Measurements from ENCODE around the gene TCF15. TPM values are rescaled to one million over a fixed set of nuclear protein-coding genes. Genes with fewer than 3 reads are reported as not detected.
"Not testable (repeated sequence)": the region's sequence is repeated elsewhere in the genome, so short reads cannot be mapped to it uniquely, and the experiment has no call there.

Gene TCF15
- total RNA-seq, 2 experiments from 2014 or later, result not detected

DNA sequence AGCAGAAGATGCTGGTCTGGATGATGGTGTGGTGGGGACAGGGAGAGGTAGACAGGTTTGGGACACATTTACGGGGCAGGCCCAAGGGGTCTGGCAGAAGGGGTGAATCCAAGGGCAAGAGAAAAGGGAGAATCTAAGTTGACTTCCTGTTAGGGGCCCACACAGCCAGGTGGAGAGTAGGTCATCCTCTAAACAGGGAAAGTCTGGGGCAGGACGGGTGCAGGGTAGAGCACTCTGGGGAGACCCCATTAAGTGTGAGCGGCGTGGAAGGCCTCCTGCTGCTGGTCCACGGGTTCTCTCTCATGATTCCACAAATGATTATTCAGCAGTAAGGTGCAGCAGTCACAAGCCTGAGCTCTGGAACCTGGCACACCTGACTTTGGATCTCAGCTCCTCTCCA is 40.2 kb upstream of the TCF15 start:
- Mint-ChIP-seq H3K27me3 (ENCODE audit: low read depth) (peaks cover 9% of the 10 kb centered on the region), H3K4me3 (no peak overlapping the region), H3K27ac (no peak overlapping the region), H3K4me1 (ENCODE audit: low read depth) (peaks cover 24% of the 10 kb centered on the region), H3K9me3 (ENCODE audit: insufficient read depth) (no peaks in the 10 kb centered on the region), H3K36me3 (ENCODE audit: low read depth) (peaks cover 13% of the 10 kb centered on the region)
- DNase-seq, result no peak
- ChIA-PET POLR2A (no interaction called here), CTCF (no interaction called here)
- no peak for ATAC-seq

DNA sequence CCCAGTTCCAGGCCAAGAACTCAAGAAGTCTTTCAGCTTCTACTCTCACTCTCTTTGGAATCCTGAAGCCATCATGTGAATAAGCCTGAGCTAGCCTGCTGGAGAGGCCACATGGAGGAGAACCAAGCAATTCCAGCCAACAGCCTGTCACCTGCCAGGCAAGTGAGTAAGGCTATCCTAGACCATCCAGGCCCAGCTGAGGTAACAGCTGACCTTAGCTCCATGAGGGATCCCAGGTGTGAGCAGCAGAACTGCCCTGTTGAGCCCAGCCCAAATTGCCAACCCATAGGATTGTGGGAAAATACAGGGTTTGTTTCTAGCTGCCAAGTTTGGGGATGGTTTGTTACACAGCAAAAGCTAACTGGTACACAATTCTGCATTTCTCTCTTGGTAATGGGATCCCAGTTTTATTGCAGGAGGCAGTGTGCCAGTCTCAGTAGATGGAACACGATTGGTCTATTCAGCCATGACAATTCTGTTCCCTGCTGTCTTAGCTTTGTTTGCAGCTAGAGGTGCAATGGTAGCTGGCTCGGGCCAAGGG is 37.4 kb upstream of the TCF15 start:
- ChIA-PET CTCF (interaction anchor here (1.4 kb wide), 1 partner anchor 21 kb away, joined by 4 read pairs; no protein-coding TSS in a partner anchor), POLR2A (interaction anchor here (0.6 kb wide), 1 partner anchor 1819 kb away, joined by 3 read pairs; no protein-coding TSS in a partner anchor)
- Mint-ChIP-seq H3K9me3 (ENCODE audit: insufficient read depth) (no peaks in the 10 kb centered on the region), H3K36me3 (ENCODE audit: low read depth) (peaks cover 13% of the 10 kb centered on the region), H3K27me3 (ENCODE audit: low read depth) (peaks cover 15% of the 10 kb centered on the region), H3K27ac (no peak overlapping the region), H3K4me1 (ENCODE audit: low read depth) (peaks cover 18% of the 10 kb centered on the region), H3K4me3 (no peak overlapping the region)
- DNase-seq (no peak), ATAC-seq (no peak)

DNA sequence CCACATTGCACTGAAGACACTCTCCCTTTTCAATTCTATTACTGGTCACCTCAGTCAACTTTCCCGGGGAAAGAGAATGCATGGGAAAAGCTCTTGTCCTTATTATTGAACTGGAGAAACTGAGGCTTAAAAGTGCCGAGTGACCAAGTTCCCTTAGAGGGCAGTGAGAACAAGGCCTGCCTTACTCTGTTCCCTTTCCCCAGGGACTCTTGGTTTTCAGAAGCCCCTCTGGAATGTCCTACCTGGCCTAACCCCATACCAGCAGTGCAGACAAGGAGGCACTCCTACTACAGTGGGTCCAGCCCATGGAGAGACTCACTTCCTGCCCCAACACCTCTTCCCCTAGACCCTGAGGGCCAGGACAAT is 36.7 kb upstream of the TCF15 start:
- H3K27me3 Mint-ChIP-seq (ENCODE audit: low read depth), result peaks cover 15% of the 10 kb centered on the region
- H3K4me3 Mint-ChIP-seq, result no peak overlapping the region
- ATAC-seq (no peak), DNase-seq (no peak)
- H3K27ac Mint-ChIP-seq, result no peak overlapping the region
- peaks cover 11% of the 10 kb centered on the region for H3K4me1 Mint-ChIP-seq (ENCODE audit: low read depth)
- POLR2A ChIA-PET, result interaction anchor here (0.6 kb wide), 1 partner anchor 1820 kb away, joined by 3 read pairs; no protein-coding TSS in a partner anchor
- H3K36me3 Mint-ChIP-seq (ENCODE audit: low read depth), result peaks cover 13% of the 10 kb centered on the region
- no peaks in the 10 kb centered on the region for H3K9me3 Mint-ChIP-seq (ENCODE audit: insufficient read depth)
- CTCF ChIA-PET, result interaction anchor here (1.0 to 2.7 kb wide), 5 partner anchors 11 to 292 kb away, joined by 3 to 30 read pairs (median 6); no protein-coding TSS in a partner anchor

DNA sequence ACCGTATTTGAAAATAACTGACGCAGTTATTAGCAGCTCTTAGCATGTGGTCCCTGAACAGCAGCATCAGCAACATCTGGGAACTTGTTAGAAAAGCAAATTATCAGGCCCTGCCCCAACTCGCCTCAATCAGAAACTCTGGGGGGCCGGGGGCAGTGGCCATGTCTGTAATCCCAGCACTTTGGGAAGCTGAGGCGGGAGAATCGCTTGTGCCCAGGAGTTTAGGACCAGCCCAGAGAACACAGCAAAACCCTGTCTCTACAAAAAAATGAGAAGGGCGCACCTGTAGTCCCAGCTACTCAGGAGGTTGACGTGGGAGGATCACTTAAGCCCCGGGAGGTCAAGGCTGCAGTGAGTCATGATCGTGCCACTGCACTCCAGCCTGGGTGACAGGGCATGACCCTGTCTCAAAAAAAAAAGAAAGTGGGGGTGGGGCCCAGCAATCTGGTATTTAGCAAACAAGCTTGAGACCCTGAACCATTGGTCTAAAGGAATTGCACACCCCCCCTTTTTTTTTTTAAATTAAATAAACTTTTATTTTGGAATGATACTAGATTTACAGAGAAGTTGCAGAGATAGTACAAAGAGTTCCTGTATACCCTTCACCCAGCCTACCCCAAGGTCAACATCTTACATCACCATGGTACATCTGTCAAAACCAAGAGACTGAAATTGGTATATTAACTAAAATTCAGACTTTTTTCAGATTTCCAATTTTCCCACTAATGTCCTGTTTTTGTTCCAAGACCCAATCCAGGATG is 36.2 kb upstream of the TCF15 start:
- Mint-ChIP-seq H3K4me1 (ENCODE audit: low read depth) (peaks cover 9% of the 10 kb centered on the region), H3K36me3 (ENCODE audit: low read depth) (peaks cover 13% of the 10 kb centered on the region), H3K9me3 (ENCODE audit: insufficient read depth) (no peaks in the 10 kb centered on the region), H3K27ac (no peak overlapping the region), H3K27me3 (ENCODE audit: low read depth) (peaks cover 18% of the 10 kb centered on the region), H3K4me3 (no peak overlapping the region)
- no peak for DNase-seq
- no peak for ATAC-seq
- POLR2A ChIA-PET, result interaction anchor here (0.6 kb wide), 1 partner anchor 1820 kb away, joined by 3 read pairs; no protein-coding TSS in a partner anchor
- CTCF ChIA-PET, result interaction anchor here (0.6 to 2.7 kb wide), 42 partner anchors 8 to 545 kb away, joined by 3 to 39 read pairs (median 4); partner anchors contain the start of genes CSNK2A1, DEFB129, SCRT2 and TCF15

DNA sequence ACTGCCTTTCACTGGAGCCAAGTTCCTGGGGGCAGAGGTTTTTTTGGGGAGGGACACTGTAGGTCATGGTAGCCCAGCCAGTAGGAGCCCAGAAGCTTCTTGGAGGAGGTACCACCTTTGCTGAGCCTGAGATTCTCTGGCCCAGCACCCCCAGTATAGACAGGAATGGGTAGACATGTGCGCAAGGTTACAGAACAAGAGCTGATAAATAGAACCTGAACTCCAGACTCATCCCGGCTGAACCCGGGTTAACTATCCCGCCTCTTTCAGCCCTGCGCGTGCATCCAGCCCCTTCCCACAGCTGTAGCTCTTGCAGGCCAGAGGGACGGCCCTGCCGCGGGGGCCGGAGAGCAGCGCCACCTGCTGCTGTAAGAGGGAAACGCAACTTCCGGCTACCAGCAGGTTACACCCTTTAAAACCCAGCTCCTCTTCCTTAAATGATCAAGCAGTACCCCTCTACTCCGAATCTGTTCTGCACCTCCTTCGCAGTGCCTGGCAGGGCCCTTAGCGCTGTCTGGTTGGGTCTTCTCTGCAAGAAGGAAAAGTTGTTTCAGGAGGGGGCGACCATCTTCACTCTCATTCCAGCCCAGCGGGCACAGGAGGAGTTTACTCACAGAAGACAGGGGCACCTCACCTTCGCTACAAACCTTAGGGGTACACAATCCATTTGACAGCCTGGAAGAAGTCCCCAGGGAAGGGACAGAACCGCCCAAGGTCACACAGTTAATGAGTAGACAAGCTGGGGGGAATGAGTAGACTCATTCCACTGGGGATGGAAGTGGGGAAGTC is 35.4 kb upstream of the TCF15 start:
- Mint-ChIP-seq H3K4me1 (ENCODE audit: low read depth) (peaks cover 9% of the 10 kb centered on the region), H3K4me3 (no peak overlapping the region), H3K36me3 (ENCODE audit: low read depth) (peaks cover 13% of the 10 kb centered on the region), H3K27ac (no peak overlapping the region), H3K27me3 (ENCODE audit: low read depth) (peaks cover 20% of the 10 kb centered on the region), H3K9me3 (ENCODE audit: insufficient read depth) (no peaks in the 10 kb centered on the region)
- ChIA-PET CTCF (interaction anchor here (0.6 to 2.7 kb wide), 45 partner anchors 9 to 546 kb away, joined by 3 to 39 read pairs (median 4); partner anchors contain the start of genes CSNK2A1, DEFB129, FAM110A and SCRT2), POLR2A (no interaction called here)
- ATAC-seq (peak; percentile 75), DNase-seq (peak; percentile 76)

DNA sequence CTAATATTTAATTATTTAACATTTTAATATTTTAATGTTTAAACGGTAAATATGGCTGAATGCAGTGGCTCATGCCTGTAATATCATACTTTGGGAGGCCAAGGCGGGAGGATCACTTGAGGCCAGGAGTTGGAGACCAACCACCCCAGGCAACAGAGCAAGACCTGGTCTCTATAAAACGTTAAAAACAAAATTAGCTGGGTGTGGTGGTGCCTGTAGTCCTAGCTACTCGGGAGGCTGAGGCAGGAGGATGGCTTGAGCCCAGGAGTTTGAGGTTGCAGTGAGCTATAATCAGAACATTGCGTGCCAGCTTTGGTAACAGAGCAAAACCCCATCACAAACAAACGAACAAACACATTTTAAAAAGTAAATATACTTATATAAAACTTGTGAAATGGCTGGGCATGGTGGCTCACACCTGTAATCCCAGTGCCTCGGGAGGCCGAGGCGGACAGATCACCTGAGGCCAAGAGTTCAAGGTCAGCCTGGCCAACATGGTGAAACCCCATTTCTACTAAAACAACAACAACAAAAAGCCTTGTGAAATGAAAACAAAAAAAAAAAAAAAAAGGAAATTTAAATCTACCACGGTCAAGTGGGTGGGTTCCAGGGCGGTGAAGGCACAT is 34.7 kb upstream of the TCF15 start:
- Mint-ChIP-seq H3K4me1 (ENCODE audit: low read depth) (peaks cover 9% of the 10 kb centered on the region), H3K36me3 (ENCODE audit: low read depth) (peaks cover 9% of the 10 kb centered on the region), H3K9me3 (ENCODE audit: insufficient read depth) (no peaks in the 10 kb centered on the region), H3K27ac (no peak overlapping the region), H3K27me3 (ENCODE audit: low read depth) (peaks cover 25% of the 10 kb centered on the region), H3K4me3 (no peak overlapping the region)
- POLR2A ChIA-PET, result no interaction called here
- ATAC-seq (no peak), DNase-seq (no peak)
- CTCF ChIA-PET, result interaction anchor here (0.6 to 2.7 kb wide), 33 partner anchors 9 to 300 kb away, joined by 3 to 39 read pairs (median 5); partner anchors contain the start of genes CSNK2A1, FAM110A, SCRT2 and TCF15

DNA sequence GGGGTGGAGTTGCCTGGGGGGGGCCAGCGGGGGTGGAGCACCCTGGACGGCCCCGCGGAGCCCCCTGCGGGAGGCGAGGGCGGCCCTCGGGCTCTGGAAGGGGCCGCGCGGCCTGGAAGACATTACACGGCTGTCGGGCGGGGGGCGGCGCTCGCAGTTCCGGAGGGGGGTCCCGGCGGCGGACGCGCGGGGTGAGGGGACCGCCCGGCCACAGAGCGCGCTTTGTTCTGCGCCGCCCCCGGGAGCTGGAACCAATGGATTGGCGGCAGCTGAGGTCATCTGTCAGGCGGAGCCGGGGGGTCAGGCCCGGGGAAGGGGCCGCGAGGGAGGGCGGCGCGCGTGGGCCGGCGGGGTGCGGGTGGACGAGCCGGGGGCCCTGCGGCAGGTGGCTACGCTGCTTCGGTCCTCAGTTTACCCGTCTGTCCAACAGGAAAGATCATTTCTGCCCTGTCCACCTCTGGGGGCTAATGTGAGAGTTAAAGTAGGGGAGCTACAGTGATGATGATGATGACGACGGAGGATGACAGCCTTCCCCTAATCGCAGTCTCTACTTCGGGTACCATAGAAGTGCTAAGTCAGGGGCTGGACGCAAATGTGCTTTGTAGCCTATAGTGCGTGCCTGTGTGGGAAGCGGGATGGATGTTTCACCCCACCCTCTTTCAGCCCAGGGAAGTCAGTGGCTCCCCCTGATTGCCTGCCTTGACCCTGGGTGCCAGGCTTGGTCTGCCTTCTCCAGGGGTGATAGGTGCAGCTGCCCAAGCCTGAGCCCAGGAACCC is 32.5 kb upstream of the TCF15 start:
- DNase-seq, result no peak
- H3K9me3 Mint-ChIP-seq (ENCODE audit: insufficient read depth), result no peaks in the 10 kb centered on the region
- H3K27me3 Mint-ChIP-seq (ENCODE audit: low read depth), result peaks cover 27% of the 10 kb centered on the region
- no peak overlapping the region for H3K27ac Mint-ChIP-seq
- H3K36me3 Mint-ChIP-seq (ENCODE audit: low read depth), result peaks cover under 1% of the 10 kb centered on the region
- no peak overlapping the region for H3K4me3 Mint-ChIP-seq
- H3K4me1 Mint-ChIP-seq (ENCODE audit: low read depth), result peaks cover 9% of the 10 kb centered on the region
- CTCF ChIA-PET, result no interaction called here
- no peak for ATAC-seq
- POLR2A ChIA-PET, result no interaction called here

DNA sequence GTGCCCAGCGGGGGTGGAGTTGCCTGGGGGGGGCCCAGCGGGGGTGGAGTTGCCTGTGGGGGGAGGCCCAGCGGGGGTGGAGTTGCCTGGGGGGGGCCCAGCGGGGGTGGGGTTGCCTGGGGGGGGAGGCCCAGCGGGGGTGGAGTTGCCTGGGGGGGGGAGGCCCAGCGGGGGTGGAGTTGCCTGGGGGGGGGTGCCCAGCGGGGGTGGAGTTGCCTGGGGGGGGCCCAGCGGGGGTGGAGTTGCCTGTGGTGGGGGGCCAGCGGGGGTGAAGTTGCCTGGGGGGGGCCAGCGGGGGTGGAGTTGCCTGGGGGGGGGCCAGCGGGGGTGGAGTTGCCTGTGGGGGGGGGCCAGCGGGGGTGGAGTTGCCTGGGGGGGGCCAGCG is 31.9 kb upstream of the TCF15 start:
- H3K9me3 Mint-ChIP-seq (ENCODE audit: insufficient read depth); H3K4me1 Mint-ChIP-seq (ENCODE audit: low read depth); POLR2A ChIA-PET; ATAC-seq; H3K36me3 Mint-ChIP-seq (ENCODE audit: low read depth); H3K4me3 Mint-ChIP-seq; H3K27ac Mint-ChIP-seq; DNase-seq; CTCF ChIA-PET: not testable (repeated sequence)
- peaks cover 30% of the 10 kb centered on the region for H3K27me3 Mint-ChIP-seq (ENCODE audit: low read depth)

DNA sequence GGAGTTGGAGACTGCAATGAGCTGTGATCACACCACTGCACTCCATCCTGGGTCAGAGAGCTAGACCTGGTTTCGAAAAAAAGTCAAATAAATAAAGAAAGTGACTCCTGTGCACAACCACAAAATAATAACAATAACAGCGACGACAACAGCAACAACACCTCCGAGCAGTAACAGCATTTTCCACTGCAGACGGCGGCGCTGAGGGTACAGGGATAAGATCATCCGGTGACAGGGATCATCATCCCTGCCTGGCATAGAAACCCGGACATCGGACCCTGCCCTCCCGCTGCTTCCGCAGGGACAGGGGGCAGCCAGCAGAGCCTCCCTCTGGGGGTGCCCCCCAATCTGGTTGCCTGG is 31.4 kb upstream of the TCF15 start:
- DNase-seq (no peak), ATAC-seq (no peak)
- CTCF ChIA-PET, result interaction anchor here (0.9 kb wide), 1 partner anchor 79 kb away, joined by 4 read pairs; no protein-coding TSS in a partner anchor
- Mint-ChIP-seq H3K9me3 (ENCODE audit: insufficient read depth) (no peaks in the 10 kb centered on the region), H3K4me3 (no peak overlapping the region), H3K36me3 (ENCODE audit: low read depth) (no peaks in the 10 kb centered on the region), H3K4me1 (ENCODE audit: low read depth) (peaks cover 9% of the 10 kb centered on the region), H3K27me3 (ENCODE audit: low read depth) (peaks cover 30% of the 10 kb centered on the region), H3K27ac (peak overlapping the region; percentile 49)
- POLR2A ChIA-PET, result no interaction called here

DNA sequence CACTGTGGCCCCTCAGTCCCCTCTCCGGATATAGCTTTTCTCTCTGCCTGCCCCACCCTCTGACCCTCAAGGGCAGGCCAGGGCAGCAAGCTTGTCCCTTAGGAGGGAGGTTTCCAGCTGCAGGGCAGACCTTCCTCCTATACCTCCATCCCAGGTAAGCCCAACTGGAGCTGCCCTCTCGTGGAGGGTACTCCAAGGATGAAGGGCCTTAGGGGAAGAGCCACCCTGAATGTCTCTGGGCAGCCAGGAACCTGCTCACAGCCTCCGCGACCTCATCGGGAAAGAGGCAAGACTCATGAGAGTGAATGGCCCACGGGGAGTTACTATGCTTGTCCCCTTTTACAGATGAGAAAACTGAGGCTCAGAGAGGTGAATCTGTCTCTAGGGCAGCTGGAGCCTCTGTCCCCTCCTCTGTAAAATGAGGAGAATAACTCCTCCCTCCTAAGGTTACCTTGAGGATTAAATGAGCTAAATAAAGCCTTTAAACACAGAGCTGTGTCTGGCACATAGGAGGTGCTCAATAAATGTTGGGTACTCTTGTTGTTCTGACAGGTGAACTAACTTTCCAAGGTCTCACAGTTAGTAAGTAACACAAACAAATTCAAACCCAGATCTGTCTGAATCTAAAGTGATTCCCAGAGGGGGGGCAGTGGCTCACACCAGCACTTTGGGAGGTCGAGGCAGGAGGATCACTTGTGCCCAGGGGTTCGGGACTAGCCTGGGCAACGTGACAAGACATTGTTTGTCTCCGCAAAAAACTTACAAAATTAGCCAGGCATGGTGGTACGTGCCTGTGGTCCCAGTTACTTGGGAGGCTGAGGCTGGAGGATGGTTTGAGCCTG is 30.8 kb upstream of the TCF15 start:
- H3K4me3 Mint-ChIP-seq, result no peak overlapping the region
- ChIA-PET POLR2A (no interaction called here), CTCF (interaction anchor here (0.8 to 0.9 kb wide), 2 partner anchors 26 to 79 kb away, joined by 3 to 4 read pairs; no protein-coding TSS in a partner anchor)
- DNase-seq (no peak), ATAC-seq (no peak)
- peaks cover 30% of the 10 kb centered on the region for H3K27me3 Mint-ChIP-seq (ENCODE audit: low read depth)
- H3K27ac Mint-ChIP-seq, result no peak overlapping the region
- H3K9me3 Mint-ChIP-seq (ENCODE audit: insufficient read depth), result no peaks in the 10 kb centered on the region
- peaks cover 9% of the 10 kb centered on the region for H3K4me1 Mint-ChIP-seq (ENCODE audit: low read depth)
- H3K36me3 Mint-ChIP-seq (ENCODE audit: low read depth), result no peaks in the 10 kb centered on the region
